HG02588 (cell line): ENCODE data around the gene CSNK1G3.

Source experiments
- ATAC-seq: cut with Tn5 transposase; IDR thresholded peaks from one replicate; pipeline ENCODE4 v1.9.1; 2021; ENCODE audit warnings: mild to moderate bottlenecking, moderate library complexity; ENCODE audit not compliant: unreplicated experiment

The CSNK1G3 gene

DNA sequence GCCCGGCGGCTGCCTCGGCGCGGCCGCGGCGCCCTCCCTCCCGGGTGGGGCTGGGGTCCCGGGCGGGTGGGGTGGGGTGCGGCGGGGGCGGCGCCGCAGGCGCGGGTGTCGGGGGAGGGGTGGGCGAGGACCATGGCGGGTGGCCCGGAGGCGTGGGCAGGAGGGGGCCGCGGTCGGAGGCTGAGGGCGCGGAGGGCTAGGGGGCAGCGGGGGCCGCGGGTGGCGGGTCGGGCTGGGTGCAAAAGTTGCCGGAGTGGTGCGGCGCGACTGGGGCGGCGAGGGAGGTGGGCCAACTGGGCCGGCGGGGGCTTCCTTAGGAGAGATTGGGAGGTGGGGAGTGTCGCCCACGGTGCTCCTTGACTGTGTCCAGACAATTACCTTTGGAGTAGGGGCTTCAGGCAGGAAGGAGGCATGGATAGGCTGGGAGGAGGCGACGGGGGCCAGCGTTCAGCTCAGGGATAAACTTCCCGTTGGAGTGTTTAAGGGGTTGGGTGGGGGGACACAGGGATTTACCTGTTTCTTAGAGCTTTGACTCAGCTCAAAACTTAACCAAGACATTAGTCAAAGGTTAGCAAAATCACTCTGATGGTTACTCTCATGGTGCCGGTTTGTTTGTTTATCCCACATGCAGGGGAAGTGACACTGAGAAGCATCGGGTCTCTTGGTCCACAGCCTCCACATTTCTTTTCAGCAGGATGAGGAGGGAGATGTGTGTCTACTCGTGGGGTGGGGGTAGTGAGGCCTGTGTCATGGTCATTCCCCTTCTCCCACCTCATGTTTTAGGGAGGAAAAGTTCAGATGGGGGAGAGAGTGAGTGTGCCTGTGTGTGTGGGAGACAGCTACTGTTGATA is 859 bp downstream of the CSNK1G3 start:
- peak; percentile 26 for ATAC-seq

- no peak for ATAC-seq
These were observed 2.8 kb downstream of the CSNK1G3 start for GRCh38 chr5:123514615-123515355.

- no peak for ATAC-seq
These were observed 3.9 kb downstream of the CSNK1G3 start for GRCh38 chr5:123515904-123516303.

DNA sequence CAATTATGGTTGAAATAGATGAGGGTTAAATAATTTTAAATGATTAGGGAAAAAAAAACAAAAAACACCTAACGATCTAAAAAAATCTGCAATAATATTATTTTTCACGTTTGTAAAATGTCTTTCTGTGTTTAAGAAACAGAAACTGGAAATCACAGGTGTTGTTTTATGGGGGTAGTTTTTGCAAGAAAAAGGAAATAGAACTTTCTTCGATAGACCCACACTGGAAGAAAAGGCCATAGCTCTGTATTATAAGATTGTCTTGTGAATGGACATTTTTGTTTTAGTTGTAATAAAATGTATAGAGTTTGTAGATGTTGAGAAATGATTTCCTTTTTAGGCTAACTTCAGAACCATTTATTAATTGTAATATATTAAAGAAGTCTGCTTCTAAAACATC is 5.5 kb downstream of the CSNK1G3 start:
- no peak for ATAC-seq

DNA sequence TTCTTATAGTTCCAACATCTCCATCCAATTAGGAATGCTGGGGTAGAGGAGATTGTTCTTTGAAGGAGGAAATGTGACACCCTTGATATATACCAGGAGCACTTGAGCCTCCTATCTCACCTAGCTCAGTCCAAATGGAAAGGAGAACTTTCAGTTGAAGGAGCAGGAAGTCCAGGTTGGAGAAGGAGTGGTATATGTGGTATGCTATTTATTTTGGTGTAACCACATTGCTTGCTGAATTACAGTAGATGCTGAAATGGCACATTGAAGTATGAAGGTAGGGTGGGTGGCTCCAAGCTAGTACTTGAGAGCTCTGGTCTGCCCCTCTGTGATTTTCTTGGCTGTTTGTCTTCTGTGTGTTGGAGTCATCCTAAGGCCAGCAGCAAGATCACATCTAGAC is 6.1 kb downstream of the CSNK1G3 start:
- no peak for ATAC-seq

DNA sequence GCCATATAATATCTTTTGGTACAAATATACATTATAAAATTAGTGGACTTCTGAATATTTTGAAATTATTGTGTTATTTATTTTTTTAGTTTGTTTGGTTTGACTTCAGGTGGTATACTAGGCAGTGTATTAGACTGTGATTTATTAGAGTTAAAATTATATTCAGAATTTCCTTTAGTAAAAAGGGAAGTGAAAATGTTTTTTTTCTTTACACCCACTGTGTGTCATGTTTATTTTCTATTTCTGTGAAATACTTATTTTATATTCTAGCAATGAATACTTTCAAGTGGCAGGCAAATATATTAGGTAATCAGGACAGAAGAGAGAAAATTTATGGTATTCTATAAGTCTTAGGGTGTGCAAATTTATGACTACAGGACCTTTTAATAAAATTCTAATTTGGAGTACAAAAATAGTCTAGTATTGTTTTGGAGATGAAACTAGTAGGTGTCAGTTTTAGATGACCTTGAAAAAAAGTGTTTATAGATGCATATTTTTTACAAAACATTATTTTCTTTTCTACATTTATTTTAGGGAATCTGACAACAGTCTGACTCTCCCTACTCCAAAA is 8.8 kb downstream of the CSNK1G3 start:
- peak; percentile 67 for ATAC-seq

DNA sequence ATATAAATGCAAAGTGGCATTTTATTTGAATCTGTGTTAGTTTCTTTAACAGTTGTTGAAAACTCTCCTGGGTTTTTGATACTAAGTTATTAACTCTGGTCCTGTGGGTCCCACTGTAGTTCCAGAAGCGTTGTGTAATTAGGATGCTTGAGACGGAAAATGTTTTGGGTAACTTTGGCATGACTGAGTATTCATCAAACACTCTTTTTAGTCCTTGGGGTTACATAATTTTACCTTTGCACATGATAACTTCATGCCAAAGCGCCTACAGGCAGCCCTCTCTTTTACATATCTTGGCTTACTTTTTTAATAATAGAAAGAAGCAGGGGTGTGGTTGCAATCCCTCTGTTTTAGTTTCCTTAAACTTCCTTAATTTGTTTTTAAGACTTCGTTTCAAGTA is 12.2 kb downstream of the CSNK1G3 start:
- ATAC-seq = no peak

GRCh38 chr5:123527190-123527589 is 15.2 kb downstream of the CSNK1G3 start:
- ATAC-seq = no peak

DNA sequence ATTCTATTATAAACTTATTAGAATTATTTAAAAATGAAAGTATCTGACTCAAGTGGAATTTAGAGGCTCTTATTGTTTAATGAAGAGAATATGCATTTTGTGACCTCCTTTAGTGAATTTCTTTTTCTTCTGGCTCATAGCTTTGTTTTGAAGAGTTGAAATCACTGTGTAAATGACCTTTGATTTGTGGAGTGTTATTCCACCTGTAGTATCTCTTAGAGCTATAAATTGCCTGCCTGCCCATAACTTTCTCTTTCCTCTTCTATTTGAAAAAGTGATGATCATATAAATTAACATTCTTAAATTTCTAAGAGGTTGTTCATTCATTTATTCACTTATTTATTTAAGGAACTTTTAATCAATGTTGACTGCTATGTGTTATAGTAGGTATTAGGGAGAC is 16.1 kb downstream of the CSNK1G3 start:
- ATAC-seq = no peak

DNA sequence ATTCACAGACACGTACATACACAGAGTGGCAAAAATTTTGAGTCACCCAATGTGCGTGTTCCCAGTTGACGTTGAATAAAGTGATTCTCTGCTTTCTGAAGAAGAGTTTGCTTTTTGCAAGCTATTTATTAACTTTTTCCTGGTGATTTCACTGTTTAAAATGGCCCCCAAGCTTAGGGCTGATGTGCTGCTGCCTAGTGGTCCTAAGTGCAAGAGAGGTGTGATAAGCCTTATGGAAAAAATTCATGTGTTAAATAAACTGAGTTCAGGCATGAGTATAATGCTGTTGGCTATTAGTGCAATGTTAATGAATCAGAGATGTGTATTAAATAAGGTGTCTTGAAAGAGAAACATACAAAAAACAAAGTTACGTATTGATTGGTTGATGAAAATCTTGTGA is 16.9 kb downstream of the CSNK1G3 start:
- ATAC-seq = no peak

GRCh38 chr5:123530728-123531127 is 18.8 kb downstream of the CSNK1G3 start:
- no peak for ATAC-seq

- ATAC-seq = no peak
These were observed 23.7 kb downstream of the CSNK1G3 start for GRCh38 chr5:123535648-123536047.

- ATAC-seq = no peak
These were observed 25.3 kb downstream of the CSNK1G3 start for GRCh38 chr5:123537256-123537655.

GRCh38 chr5:123537845-123538244 is 25.9 kb downstream of the CSNK1G3 start:
- no peak for ATAC-seq

- ATAC-seq = no peak
These were observed 26.9 kb downstream of the CSNK1G3 start for GRCh38 chr5:123538670-123539459.

DNA sequence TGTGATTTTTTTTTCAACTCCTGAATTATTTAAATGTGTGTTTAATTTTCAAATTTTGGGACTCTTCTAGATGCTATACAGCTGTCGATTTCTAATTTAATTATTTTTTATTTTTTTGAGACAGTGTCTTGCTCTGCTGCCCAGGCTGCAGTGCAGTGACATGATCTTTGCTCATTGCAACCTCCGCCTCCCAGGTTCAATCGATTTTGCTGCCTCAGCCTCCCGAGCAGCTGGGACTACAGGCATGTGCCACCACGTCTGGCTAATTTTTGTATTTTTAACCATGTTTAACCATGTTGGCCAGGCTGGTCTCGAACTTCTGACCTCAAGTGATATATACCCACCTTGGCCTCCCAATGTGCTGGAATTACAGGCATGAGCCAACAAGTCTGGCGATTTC is 28.6 kb downstream of the CSNK1G3 start:
- ATAC-seq = no peak

GRCh38 chr5:123543438-123543837 is 31.5 kb downstream of the CSNK1G3 start:
- no peak for ATAC-seq

DNA sequence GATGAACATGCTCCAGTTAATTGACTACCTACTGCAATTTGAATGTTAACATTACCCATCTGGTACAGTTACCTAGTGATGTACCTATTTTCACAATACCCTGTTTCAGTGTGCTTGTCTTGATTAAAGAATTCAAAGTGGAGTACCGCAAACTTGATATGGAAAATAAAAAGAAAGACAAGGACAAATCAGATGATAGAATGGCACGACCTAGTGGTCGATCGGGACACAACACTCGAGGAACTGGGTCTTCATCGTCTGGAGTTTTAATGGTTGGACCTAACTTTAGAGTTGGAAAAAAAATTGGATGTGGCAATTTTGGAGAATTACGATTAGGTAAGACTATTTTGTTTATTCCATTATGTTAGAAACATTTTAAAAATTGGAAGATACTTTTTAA is 33.5 kb downstream of the CSNK1G3 start:
- no peak for ATAC-seq

DNA sequence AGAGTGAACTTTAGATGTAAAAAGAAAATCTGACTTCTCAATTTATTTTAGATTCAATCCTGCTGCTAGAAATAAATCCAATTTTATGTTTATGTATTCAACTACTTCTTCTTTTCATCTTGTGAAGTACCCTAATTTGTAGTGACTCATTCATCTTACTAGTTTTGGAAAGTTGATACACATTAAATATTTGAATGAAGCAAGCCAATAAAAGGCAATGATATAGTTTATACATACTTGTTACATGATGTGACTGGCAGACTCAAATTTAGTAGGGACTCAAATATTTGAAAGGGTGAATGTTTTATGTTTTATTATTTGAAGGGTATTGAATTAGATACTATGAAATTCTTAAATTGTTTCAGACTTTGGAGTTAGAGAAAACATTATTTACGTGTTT is 34.7 kb downstream of the CSNK1G3 start:
- no peak for ATAC-seq

DNA sequence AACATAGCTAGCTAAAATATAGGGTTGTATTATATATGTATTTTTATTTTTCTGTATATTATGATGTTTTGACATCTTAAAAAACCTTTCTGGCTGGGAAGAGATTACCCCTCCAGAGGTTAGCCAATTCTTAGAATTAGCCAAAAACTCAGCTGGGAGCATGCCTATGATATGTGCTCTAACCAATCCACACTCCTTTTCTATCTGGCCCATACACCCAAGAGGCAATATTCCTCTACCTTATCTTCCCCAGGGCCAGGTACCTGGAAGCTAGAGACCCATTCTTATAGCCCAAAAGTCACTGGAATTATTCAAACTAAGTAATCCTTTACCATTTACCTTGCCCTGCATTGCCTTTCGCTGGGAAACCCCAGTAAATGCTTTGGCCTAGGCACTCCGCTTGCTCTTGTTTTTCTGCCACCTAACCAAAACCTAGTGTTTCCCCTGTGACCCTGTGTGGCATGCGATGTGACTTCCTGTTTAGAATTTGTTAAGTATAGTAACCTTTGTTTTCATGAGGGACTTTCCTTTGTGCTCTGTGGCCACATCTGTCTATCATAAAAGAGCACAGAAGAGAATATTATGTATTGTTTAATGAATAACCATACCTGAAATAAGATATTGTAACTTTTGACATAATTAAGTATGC is 37.4 kb downstream of the CSNK1G3 start:
- peak; percentile 100 for ATAC-seq

GRCh38 chr5:123554601-123555000 is 42.6 kb downstream of the CSNK1G3 start:
- ATAC-seq = no peak
